OCI-LY7 (cell line): ENCODE measurements around the gene SANBR.

Source experiments
- CTCF ChIP-seq: fragments of 200-600 bp; sonication (generic); conservative IDR thresholded peaks from 2 replicates; pipeline ENCODE4 v1.5.1; 2014; ENCODE audit warnings: mild to moderate bottlenecking, antibody characterized with exemption, low read length, moderate library complexity, mixed read lengths
- EZH2phosphoT487 ChIP-seq: fragments of 200-600 bp; sonication (generic); IDR thresholded peaks from 2 replicates; pipeline ENCODE4 v1.6.1; 2018; ENCODE audit warnings: low read depth, borderline replicate concordance, mild to moderate bottlenecking, mixed run types, antibody characterized with exemption, low read length, moderate library complexity, mixed read lengths

DNA sequence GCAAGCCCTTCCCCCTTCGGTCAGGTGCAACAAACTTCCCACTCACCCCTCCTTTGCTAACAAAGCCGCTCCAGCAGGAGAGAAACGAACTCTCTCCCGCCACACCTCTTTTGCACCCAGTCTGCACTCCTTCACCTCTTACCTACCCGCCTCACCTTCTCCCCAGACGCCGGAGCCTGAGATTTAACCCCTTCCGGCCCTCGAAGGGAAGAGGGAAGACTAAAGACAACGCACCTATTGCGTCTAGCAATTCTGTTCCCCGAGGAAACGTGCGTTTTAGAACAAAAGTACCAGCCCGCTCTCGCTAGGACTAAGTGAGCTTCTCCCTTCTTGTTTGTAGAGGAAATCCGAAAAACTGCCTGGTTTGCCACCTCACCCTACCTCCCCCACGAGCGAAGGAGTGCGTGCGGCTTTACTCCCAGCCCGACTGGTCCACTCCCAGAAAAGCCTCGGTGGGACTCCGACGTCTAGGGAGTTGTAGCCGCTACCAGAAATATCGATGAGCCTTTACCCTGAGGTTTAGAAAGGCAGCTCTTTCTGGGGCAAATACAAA is 48.6 kb upstream of the SANBR start:
- TF ChIP-seq CTCF = no peak
- no peak for TF ChIP-seq EZH2phosphoT487
